ENCODE measurements around the gene NFKBIE. TPM values are rescaled to one million over a fixed set of nuclear protein-coding genes. Genes with fewer than 3 reads are reported as not detected.

Gene NFKBIE
- total RNA-seq, 1 experiment from 2014 or later: 9.7 TPM

- peaks cover 5% of the 10 kb centered on the region for H3K23me2 ChIP-seq (ENCODE audit: insufficient read length, low read depth, low read length, poor library complexity, severe bottlenecking)
- H3T11ph ChIP-seq (ENCODE audit: low read length): no peak overlapping the region
- H4K20me1 ChIP-seq (ENCODE audit: control insufficient read depth, insufficient read depth, insufficient read length): no peaks in the 10 kb centered on the region
- no peak overlapping the region for H3K18ac ChIP-seq (ENCODE audit: insufficient read length, low read depth, low read length)
- Mint-ChIP-seq H3K4me1 (peaks cover 26 to 45% of the 10 kb centered on the region in 2 experiments), H3K27ac (no peak overlapping the region), H3K4me3 (no peak overlapping the region), H3K27me3 (ENCODE audit: low read depth) (peaks cover 22% of the 10 kb centered on the region), H3K9me3 (no peaks in the 10 kb centered on the region), H3K36me3 (ENCODE audit: insufficient read depth in 1 of 3, low read depth in 3 of 3) (no peaks in the 10 kb centered on the region; a peak in 1 of 7 replicates)
- no peak overlapping the region for H4K91ac ChIP-seq (ENCODE audit: insufficient read length, low read depth, low read length)
- H4K8ac ChIP-seq (replicated peaks; ENCODE audit: insufficient read length, low read depth, low read length): no peak overlapping the region
- no peak overlapping the region for H3K23ac ChIP-seq (ENCODE audit: insufficient read length, low read depth, low read length)
- no peak overlapping the region for H3K4ac ChIP-seq (ENCODE audit: low read depth, low read length)
- no peaks in the 10 kb centered on the region for H3K79me2 ChIP-seq (ENCODE audit: insufficient read depth, low read length)
- H2BK15ac ChIP-seq (ENCODE audit: low read depth, low read length): no peak overlapping the region
- peaks cover 7% of the 10 kb centered on the region; the same call in 1 of the 2 replicates for H3K27me3 ChIP-seq (ENCODE audit: insufficient read depth, low read length)
- no peak overlapping the region for H3K9ac ChIP-seq (ENCODE audit: extremely low read depth, insufficient read length, low read length)
- H2AK5ac ChIP-seq (ENCODE audit: insufficient read length, low read length): no peak overlapping the region
- H3K56ac ChIP-seq (ENCODE audit: insufficient read length, low read depth, low read length): no peak overlapping the region
- DNase-seq: no peak
- H3K4me2 ChIP-seq (ENCODE audit: insufficient read depth, insufficient read length, low read length): no peak overlapping the region
- no peak overlapping the region for H2BK5ac ChIP-seq (ENCODE audit: insufficient read length, low read length)
- no peak overlapping the region for H2BK12ac ChIP-seq (ENCODE audit: insufficient read length, low read depth, low read length)
- no peak overlapping the region for H2BK120ac ChIP-seq (ENCODE audit: low read depth, low read length, poor library complexity, severe bottlenecking)
- no peak overlapping the region for H3K27ac ChIP-seq (ENCODE audit: insufficient read length, low read depth, low read length)
- no peaks in the 10 kb centered on the region for H3K9me3 ChIP-seq (ENCODE audit: control insufficient read depth, low read depth, low read length)
- no peak overlapping the region for H2BK20ac ChIP-seq (ENCODE audit: low read depth, low read length, poor library complexity, severe bottlenecking)
- H3K4me1 ChIP-seq (ENCODE audit: insufficient read depth, low read length): peaks cover 12% of the 10 kb centered on the region; the same call in 1 of the 2 replicates
- no peak for TF ChIP-seq CTCF (conservative IDR thresholded peaks at IDR 0.05)
- H3K14ac ChIP-seq (ENCODE audit: insufficient read depth, low read length): no peak overlapping the region
- H2AFZ ChIP-seq (ENCODE audit: low read length): no peak overlapping the region
- no peaks in the 10 kb centered on the region for H3K79me1 ChIP-seq (ENCODE audit: insufficient read depth, low read depth, low read length, poor library complexity, severe bottlenecking)
- no peak overlapping the region for H4K5ac ChIP-seq (ENCODE audit: insufficient read length, low read depth, low read length)
- no CpG with 5 or more reads among the region's 3 CpGs for WGBS (ENCODE audit: extremely low coverage, insufficient read length, low lambda C conversion rate)
These were observed 7.2 kb upstream of the NFKBIE start for GRCh38 chr6:44272529-44272928.

Data from H9 (cell line).